Ovary (tissue), 3 donors: ENCODE measurements around the gene FZD7.

Experiments used
- EP300 ChIP-seq: sonication (generic); formaldehyde crosslinking; IDR thresholded peaks from one replicate; pipeline ENCODE4 v1.6.1; 2017; ENCODE audit warnings: antibody characterized with exemption
- TF ChIP-seq, protein P1 (sequence below), 3 donors: fragments of 450-650 bp in 2 of 3; fragments of 200-600 bp in 1 of 3; IDR thresholded peaks; one replicate each; pipeline versions ENCODE4 v1.5.1 to v1.8.0; 2016 to 2022; ENCODE audit warnings: antibody characterized with exemption in 3 of 3, mild to moderate bottlenecking in 1 of 3
- donor health status: DM: no; HTN: no; CAD: no.

DNA sequence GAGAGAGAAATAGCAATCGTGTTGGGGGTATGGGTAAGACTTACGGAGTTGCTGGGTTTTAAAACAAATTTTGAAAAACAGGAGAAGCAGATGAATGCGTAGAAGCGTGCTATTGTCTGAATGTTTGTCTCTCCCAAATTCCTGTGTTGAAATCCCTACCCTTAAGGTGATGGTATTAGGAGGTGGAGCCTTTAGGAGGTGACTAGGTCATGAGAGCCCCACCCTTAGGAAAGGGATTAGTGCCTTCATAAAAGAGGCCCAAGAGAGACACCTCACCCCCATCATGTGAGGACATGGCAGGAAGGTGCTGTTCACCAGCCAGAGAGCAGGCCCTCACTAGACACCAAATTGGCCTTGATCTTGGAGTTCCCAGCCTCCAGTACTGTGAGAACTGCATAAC, 40.7 kb upstream of the FZD7 start:
- TF ChIP-seq, protein P1, sequence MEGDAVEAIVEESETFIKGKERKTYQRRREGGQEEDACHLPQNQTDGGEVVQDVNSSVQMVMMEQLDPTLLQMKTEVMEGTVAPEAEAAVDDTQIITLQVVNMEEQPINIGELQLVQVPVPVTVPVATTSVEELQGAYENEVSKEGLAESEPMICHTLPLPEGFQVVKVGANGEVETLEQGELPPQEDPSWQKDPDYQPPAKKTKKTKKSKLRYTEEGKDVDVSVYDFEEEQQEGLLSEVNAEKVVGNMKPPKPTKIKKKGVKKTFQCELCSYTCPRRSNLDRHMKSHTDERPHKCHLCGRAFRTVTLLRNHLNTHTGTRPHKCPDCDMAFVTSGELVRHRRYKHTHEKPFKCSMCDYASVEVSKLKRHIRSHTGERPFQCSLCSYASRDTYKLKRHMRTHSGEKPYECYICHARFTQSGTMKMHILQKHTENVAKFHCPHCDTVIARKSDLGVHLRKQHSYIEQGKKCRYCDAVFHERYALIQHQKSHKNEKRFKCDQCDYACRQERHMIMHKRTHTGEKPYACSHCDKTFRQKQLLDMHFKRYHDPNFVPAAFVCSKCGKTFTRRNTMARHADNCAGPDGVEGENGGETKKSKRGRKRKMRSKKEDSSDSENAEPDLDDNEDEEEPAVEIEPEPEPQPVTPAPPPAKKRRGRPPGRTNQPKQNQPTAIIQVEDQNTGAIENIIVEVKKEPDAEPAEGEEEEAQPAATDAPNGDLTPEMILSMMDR (IDR thresholded peaks at IDR 0.05): no peak
- TF ChIP-seq EP300: no peak
